T-helper 2 cell treated with Interferon-gamma antibody and Interleukin-4, amounts not matched to agents 5 μg/mL and 100 μg/mL, for 36 hours (primary cell): ENCODE measurements around the gene HOXA5.
A peak's percentile ranks its signal among the peaks of the same experiment; 100 is the strongest.

ENCODE experiments used
- DNase-seq: peaks from one replicate; pipeline ENCODE4 v3.0.0; 2021; ENCODE audit warnings: low spot score
- H3K27ac Mint-ChIP-seq: one replicate; pipeline ENCODE4 v1.8.0; 2021; ENCODE audit warnings: mild to moderate bottlenecking, mixed read lengths
- H3K27me3 Mint-ChIP-seq: one replicate; pipeline ENCODE4 v1.8.0; 2021; ENCODE audit warnings: low read depth, mixed read lengths
- H3K36me3 Mint-ChIP-seq: one replicate; pipeline ENCODE4 v1.8.0; 2021; ENCODE audit warnings: low read depth, mixed read lengths
- H3K4me1 Mint-ChIP-seq: one replicate; pipeline ENCODE4 v1.8.0; 2021; ENCODE audit warnings: low read depth, mixed read lengths
- H3K4me3 Mint-ChIP-seq: one replicate; pipeline ENCODE4 v1.8.0; 2022; ENCODE audit warnings: mild to moderate bottlenecking, moderate library complexity, mixed read lengths
- H3K9me3 Mint-ChIP-seq: one replicate; pipeline ENCODE4 v1.8.0; 2021; ENCODE audit warnings: mixed read lengths

The HOXA5 gene

DNA sequence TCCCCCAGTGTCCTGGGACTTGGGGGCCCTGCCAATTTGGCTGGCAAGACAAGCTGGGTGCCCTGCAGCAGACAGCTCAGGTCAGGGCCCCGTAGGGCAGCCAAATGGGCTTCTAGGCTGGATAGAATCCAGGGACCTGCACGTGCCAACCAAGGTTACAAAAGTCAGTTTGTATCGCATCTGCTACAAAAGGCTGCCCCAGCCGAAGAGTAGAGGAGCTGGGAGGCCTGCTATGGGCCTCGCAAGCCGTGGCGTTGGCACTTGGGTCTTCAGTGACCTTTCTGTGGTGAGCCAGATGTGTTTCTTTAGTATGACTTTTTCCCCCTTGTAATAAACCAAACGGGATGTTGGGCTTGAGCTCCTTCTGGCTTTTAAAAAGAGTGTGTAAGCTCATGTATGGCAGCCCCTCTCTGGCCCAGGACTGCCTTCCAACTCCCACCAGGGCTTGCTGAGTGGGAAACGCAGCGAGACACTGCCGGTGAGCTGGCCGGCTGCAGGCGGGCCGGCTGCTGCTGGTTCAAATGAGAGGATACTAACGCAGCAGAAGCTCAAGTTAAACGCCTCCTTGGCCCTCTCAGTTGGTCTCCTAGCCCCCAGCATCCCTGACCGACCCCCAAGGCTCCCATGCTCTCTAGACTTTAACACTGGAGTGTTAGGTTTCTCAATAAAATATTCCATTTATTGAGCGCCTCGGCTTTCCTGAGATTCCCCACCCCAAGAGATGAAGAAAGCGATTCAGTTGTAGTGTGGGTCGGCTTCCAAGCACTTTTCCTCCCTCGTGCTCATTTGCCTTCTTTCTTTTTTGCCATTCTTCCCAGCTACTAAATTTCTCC, 33.7 kb upstream of the HOXA5 start:
- peaks cover 2% of the 10 kb centered on the region for H3K36me3 Mint-ChIP-seq
- H3K4me1 Mint-ChIP-seq: peaks cover 6% of the 10 kb centered on the region
- DNase-seq: no peak
- no peaks in the 10 kb centered on the region for H3K9me3 Mint-ChIP-seq
- no peak overlapping the region for H3K27ac Mint-ChIP-seq
- peaks cover 65% of the 10 kb centered on the region for H3K27me3 Mint-ChIP-seq
- no peak overlapping the region for H3K4me3 Mint-ChIP-seq

DNA sequence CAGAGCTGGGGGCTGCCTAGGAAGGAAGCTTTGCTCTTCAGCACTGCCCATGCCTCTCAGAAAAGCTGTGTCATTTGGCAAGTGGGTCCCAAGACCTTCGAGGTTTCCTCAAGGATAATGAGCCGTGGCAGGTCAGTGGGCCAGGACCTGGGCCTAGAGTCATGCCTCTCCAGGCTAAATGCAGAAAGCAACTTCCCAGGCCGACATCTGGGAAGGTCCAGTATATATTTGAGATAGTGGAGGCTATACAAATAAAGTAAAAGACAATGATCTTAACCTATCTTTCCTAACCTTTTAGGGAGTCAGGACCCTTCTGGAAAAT, 33.0 kb upstream of the HOXA5 start:
- H3K4me3 Mint-ChIP-seq: no peak overlapping the region
- H3K9me3 Mint-ChIP-seq: no peaks in the 10 kb centered on the region
- DNase-seq: no peak
- H3K27ac Mint-ChIP-seq: no peak overlapping the region
- H3K27me3 Mint-ChIP-seq: peaks cover 66% of the 10 kb centered on the region
- H3K36me3 Mint-ChIP-seq: peaks cover 6% of the 10 kb centered on the region
- H3K4me1 Mint-ChIP-seq: peaks cover 8% of the 10 kb centered on the region

DNA sequence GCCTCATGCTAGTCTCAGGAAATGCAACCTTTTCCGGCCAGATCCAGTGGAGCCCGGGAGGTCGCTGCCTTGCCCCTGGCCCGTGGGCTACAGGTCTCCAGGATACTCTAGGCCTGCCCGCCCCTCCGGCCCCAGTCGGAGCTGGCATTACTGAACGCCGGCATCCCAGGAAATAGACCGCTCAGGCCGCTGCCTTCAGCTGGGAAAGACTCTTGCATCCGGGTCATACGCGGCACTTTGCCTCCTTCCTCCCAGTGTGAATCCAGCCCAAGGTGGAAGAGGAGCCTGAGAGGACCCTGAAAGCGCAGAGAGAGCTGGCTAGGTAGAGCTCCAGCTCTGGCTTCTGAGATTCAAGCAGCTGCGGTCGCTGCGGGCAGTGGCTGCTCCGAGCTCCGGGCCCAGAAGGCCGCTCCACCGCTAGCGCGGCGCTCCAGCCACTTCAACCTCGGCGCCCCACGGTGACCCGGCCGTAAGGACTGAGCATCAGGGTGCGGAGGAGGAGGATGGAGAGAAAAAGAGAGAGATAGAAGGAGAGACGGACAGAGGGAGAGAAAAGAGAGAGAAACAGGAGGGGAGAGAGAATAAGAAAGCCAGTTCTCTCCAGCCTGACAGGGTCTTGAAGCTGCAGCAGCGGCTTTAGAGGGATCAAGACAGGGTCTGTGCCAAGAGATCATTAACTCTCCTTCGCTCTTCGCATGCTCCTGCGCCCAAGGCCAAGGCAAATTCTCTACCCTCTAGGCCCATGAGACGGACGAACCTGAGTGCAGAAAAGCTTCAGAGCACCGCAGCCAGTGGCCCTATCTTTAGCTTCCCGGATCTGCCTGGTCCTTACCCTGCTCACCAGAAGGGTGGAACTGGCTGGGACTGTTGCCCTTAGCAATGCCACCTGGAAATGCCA, 32.4 kb upstream of the HOXA5 start:
- H3K4me1 Mint-ChIP-seq: peaks cover 8% of the 10 kb centered on the region
- H3K27ac Mint-ChIP-seq: no peak overlapping the region
- no peak for DNase-seq
- no peaks in the 10 kb centered on the region for H3K9me3 Mint-ChIP-seq
- peaks cover 67% of the 10 kb centered on the region for H3K27me3 Mint-ChIP-seq
- no peak overlapping the region for H3K4me3 Mint-ChIP-seq
- peaks cover 6% of the 10 kb centered on the region for H3K36me3 Mint-ChIP-seq

DNA sequence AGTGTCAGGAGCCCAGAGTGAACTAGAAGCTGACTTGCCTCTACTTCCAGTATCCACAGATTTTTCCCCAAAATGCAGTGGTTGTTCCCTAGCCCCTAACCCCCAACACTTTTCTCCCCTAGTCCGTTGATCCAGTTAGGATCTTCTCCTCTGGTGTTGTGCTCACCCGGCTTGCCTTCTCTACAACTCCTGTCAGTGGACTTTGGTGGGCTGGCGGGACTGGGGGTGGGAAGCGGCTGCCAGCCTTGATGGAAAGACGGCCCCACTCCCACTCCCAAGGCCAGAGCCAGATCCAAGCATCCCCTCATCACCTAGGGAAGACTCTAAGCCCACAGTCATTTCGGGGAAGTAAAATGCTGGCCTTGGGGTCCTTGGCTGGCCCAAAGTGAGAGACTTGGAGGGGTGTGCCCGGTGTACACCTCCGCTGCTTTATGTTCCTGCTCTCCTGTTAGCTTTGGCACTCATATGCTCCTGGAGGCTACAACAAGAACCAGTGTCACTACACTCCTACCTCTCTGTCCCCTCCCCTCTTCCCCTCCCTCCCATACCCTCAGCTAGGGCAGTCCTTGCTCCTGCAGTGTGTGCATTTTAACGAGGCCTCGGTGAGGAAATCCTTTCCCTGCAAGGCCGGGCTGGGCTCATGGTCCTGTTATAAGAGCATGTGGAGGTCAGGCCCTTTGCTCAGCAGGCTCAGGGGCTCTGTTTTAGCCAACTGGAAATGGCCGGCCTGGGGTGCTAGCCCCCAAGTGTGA, 31.6 kb upstream of the HOXA5 start:
- H3K27ac Mint-ChIP-seq: peak overlapping the region; percentile 69
- peaks cover 8% of the 10 kb centered on the region for H3K4me1 Mint-ChIP-seq
- peaks cover 6% of the 10 kb centered on the region for H3K36me3 Mint-ChIP-seq
- H3K4me3 Mint-ChIP-seq: no peak overlapping the region
- peaks cover 71% of the 10 kb centered on the region for H3K27me3 Mint-ChIP-seq
- no peak for DNase-seq
- no peaks in the 10 kb centered on the region for H3K9me3 Mint-ChIP-seq

DNA sequence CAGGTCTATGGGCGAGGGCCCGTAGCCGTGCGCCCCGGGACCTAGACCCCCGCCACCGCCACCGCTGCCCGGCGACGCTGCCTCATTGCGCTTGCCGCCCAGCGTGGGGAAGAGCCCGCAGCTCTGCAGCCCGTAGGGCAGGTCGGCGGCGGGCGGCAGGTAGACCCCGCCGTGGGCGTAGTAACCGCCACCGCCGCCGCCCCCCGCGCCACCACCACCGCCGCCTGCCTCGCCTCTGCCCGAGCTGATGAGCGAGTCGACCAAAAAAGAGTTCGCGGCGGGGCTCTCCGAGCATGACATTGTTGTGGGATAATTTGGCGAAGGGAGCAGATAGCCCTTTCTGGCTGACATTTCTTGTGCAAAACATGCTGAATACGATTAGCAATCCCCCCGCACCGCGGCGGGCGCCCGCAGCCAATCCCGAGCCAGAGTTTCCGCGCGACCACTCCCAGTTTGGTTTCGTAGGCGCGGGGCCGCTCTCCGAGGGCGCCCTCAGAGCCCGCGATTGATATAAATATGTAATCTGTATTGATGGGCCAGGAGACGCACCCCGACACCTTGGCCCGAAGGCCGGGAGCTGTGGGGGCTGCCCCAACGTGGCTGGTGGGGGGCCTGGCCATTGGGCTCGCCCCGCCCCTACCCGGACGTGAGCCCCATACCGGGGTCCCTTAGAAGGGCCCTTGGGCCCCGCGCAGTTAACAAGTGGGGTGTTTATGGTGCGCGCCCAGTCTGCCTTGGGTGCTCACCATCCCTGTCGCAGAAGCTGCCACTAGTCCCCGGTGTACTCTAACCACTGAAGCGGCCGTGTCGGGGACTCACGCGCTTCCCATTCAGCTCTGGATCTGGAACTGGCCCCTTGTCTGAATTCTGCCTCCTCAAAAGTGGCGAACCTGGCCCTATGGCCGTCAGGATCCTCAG, 30.7 kb upstream of the HOXA5 start, which contains the start of gene HOXA10:
Gene HOXA10, minus strand, starts transcription at position 365 of the 918 bp plus-strand sequence. Its CDS starts 14 bp downstream, at position 351.
- H3K9me3 Mint-ChIP-seq: no peaks in the 10 kb centered on the region
- H3K36me3 Mint-ChIP-seq: peaks cover 6% of the 10 kb centered on the region
- H3K4me3 Mint-ChIP-seq: no peak within 1 kb of the TSS
- H3K27ac Mint-ChIP-seq: peak within 1 kb of the TSS; percentile 69
- peaks cover 2% of the 10 kb centered on the region for H3K4me1 Mint-ChIP-seq
- H3K27me3 Mint-ChIP-seq: peaks cover 68% of the 10 kb centered on the region
- no peak for DNase-seq

DNA sequence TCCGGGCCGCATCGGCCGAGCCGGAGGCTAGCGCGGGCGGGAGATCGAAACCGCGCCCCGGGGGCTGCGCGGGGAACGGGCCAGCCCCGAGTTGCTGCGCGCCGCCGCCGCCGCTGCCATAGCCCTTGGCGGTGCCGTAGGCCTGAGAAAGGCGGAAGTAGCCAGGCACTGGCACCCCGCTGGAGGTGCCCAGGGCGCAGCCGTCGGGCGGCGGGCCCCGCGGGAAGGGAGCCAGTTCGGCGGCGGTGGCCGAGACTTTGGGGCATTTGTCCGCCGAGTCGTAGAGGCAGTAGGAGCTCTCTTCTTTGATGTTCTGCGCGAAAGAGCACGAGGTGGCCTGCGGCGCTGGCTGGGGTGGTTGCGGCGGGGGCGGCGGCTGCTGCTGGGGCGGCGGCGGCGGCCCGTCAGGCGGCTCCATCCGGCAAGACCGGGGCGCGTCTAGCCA, 30.1 kb upstream of the HOXA5 start:
- DNase-seq: no peak
- Mint-ChIP-seq H3K36me3 (peaks cover 8% of the 10 kb centered on the region), H3K27me3 (peaks cover 70% of the 10 kb centered on the region), H3K27ac (no peak overlapping the region), H3K4me1 (peaks cover 4% of the 10 kb centered on the region), H3K9me3 (no peaks in the 10 kb centered on the region), H3K4me3 (no peak overlapping the region)

DNA sequence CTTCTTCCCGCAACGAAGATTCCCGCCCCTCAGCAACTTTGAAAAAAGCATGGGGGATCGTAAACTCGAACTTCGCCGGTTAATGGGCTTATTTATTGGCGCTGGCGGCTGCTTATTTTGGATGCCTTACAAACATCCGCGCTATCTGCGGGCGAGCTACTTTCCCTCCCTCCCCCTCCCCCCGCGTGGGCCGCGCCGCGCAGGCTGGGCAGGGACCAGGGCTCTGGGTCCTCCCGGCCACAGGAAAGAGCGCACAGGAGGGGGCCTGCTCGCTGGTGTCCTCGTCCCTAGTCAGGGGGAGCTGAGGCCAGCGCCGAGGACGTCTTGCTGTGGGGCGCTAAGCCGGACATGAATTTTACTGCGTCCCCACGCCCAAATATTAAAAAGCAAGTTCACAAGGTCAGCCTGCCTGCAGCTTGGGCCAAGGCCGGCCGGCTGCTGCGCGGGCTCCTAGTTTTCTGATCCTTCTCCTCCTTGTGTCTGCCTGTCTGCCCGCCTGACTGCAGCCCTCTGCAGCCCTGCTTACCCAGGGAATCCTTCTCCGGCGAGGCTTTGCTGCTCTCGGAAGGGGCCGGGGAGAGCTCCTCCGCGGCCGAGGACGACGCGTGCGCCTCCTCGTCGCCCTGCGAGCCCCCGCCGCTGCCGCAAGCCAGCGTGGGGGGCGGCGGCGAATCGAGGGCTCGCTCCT, 29.5 kb upstream of the HOXA5 start:
- DNase-seq: no peak
- H3K9me3 Mint-ChIP-seq: no peaks in the 10 kb centered on the region
- no peak overlapping the region for H3K27ac Mint-ChIP-seq
- peaks cover 5% of the 10 kb centered on the region for H3K4me1 Mint-ChIP-seq
- H3K27me3 Mint-ChIP-seq: peaks cover 70% of the 10 kb centered on the region
- H3K4me3 Mint-ChIP-seq: no peak overlapping the region
- H3K36me3 Mint-ChIP-seq: peaks cover 8% of the 10 kb centered on the region

DNA sequence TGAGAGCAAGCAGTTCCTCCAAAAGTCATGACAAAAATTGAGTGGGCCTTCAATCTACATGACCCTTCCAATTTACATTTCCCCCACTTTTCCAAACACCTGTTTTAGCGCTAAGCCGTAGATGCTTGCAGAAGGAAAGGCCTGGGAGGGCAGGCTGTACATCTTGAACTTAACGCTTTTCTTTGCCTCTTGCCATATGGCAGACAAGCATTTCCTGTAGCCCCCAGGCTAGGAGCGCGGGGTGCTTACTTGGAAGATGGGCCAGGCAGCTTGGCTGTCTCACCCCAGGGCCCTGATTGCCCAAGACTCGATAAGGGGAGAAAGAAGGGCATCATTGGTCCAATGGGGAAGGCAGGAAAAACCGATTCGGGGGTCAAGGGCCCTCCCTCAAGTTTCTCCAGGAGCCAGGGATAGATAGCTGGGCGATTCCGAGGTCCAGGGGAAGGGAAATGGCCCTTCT, 28.9 kb upstream of the HOXA5 start:
- H3K4me3 Mint-ChIP-seq: peak overlapping the region; percentile 55
- DNase-seq: no peak
- H3K9me3 Mint-ChIP-seq: no peaks in the 10 kb centered on the region
- H3K4me1 Mint-ChIP-seq: peaks cover 5% of the 10 kb centered on the region
- H3K36me3 Mint-ChIP-seq: peaks cover 8% of the 10 kb centered on the region
- peak overlapping the region; percentile 85 for H3K27ac Mint-ChIP-seq
- H3K27me3 Mint-ChIP-seq: peaks cover 70% of the 10 kb centered on the region

DNA sequence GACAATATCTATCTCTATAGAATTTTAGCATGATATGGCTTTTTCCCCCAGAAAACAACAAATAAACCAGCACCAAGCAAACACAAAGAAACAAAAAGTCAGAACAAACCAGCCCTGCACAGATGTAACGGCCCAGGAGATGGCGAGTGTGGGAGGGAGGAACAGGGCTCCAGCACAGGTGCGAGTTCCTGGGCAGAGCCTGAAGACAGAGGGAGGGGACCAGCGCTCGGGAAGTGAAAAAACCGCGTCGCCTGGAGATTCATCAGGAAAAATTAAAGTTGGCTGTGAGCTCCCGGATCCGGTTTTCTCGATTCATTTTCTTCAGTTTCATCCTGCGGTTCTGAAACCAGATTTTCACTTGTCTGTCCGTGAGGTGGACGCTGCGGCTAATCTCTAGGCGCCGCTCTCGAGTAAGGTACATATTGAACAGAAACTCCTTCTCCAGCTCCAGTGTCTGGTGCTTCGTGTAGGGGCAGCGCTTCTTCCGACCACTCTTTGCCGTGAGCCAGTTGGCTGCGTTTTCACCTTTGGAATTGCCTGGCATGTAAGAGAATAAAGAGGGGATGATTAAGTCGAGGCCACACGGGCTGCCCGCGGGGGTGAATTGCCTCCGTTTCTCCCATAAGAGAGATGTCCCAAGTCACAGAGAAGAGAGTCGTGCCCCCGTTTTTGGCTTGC, 28.3 kb upstream of the HOXA5 start:
- peak overlapping the region; percentile 85 for H3K27ac Mint-ChIP-seq
- no peaks in the 10 kb centered on the region for H3K9me3 Mint-ChIP-seq
- peaks cover 8% of the 10 kb centered on the region for H3K36me3 Mint-ChIP-seq
- H3K4me3 Mint-ChIP-seq: peak overlapping the region; percentile 55
- H3K27me3 Mint-ChIP-seq: peaks cover 76% of the 10 kb centered on the region
- DNase-seq: no peak
- peaks cover 5% of the 10 kb centered on the region for H3K4me1 Mint-ChIP-seq

DNA sequence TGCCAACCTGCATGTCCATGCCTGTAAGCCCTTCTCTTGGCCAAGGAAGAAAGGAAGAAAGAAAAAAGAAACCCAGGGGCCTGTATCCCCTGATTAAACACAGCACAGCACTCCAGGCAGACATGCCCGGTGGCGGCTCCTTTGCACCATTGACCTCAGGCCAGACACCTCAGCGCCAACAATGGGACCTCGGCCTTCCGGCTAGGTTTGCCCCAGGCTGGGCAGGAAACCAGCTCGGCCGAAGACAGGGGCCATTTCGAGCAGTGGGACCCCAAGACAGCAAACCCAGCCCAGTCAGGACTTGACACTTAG, 27.8 kb upstream of the HOXA5 start:
- Mint-ChIP-seq H3K27me3 (peaks cover 76% of the 10 kb centered on the region), H3K4me3 (no peak overlapping the region), H3K9me3 (no peaks in the 10 kb centered on the region), H3K27ac (no peak overlapping the region), H3K4me1 (peaks cover 5% of the 10 kb centered on the region), H3K36me3 (peaks cover 8% of the 10 kb centered on the region)
- DNase-seq: no peak

DNA sequence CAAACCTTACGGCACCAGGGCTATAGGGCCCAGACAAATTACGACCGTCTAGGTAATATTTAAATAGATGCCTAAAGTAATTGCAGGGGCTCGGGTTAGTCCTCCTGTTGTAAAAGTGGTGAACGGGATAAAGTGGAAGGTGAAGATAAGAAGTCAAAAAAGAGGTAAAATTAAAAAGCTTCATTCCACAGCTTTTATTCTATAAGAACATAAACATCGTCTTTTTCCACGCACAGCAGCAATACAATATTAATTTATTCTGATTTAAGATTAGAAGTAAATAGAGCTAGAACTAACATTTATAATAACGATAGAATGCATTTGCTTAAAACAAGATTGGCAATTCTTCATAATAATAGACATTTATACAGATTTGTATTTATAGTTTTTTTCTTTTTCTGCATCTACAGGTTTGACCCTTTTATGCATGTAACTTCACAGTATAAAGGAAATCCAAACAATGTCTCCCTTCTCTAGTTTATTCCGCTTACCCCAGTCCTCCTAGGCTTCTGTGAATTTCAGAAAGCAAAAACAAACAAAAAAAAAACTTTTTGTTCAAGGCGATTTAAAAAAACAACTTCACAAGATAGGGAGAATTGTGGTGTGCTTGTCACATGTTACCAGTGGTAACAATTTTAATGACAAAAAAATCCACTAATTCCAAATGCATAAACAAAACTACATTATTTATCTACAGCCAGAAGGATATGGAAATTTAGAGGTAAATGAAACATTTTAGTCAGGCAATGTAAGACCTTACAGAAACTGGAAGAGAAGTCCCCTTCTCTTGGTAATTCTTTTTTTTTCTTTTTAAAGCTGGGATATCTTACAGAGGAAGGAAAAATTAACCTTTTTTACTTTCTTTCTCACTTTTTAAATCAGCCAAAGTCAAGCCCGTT, 27.2 kb upstream of the HOXA5 start:
- Mint-ChIP-seq H3K27ac (no peak overlapping the region), H3K36me3 (peaks cover 8% of the 10 kb centered on the region), H3K4me3 (no peak overlapping the region), H3K4me1 (peaks cover 5% of the 10 kb centered on the region), H3K27me3 (peaks cover 77% of the 10 kb centered on the region), H3K9me3 (no peaks in the 10 kb centered on the region)
- no peak for DNase-seq
